GM11168 (cell line): ENCODE data around the gene ZNF653.
"Not testable (repeated sequence)": the region's sequence is repeated elsewhere in the genome, so short reads cannot be mapped to it uniquely, and the experiment has no call there.

Source experiments
- in situ Hi-C: fragments of 300-500 bp; cut with MboI; formaldehyde crosslinking; loops from one replicate; pipeline ENCODE4 v1.12.0; 2022; ENCODE audit warnings: low sequenced_read_pairs; ENCODE audit not compliant: unreplicated experiment

The ZNF653 gene

DNA sequence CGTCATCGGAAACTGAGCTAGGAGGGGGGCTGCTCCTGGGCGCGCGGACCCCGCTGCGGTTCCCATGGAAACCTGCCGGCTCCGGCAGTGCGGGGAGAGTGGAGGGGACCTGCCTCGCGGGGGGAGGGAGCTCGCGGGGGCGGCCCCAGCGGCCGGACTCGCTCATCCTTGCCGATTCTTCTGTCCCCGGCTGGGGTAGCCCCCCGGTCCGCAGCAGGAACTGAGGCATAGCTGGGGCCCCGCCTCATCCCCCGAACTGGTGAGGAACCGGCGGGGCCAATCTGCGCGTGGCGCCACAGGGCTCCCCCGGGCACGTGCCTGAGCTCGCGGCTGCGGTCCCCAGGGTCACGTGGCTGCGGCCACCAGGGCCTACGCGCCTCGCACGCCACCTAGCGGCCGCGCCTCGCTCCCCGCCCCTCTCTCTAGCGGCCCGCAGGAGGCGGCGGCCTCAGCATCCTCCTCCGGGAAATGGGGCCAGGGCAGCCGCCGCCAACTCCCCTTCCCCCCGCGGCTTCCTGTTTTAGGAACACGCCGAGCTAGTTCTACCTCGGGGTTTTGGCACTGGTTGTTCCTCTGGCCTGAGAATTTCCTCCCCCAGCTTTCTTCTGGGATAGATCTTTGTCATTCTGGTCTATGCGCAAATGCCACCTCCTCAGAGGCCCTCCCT is 23.1 kb downstream of the ZNF653 start:
- in situ Hi-C loops = loop anchor here (10.0 kb wide), 1 partner anchor 198 kb away; no protein-coding TSS in a partner anchor

- in situ Hi-C loops = loop anchor here (10.0 kb wide), 1 partner anchor 197 kb away; no protein-coding TSS in a partner anchor
Observed at GRCh38 chr19:11481534-11482383, 23.9 kb downstream of the ZNF653 start.

DNA sequence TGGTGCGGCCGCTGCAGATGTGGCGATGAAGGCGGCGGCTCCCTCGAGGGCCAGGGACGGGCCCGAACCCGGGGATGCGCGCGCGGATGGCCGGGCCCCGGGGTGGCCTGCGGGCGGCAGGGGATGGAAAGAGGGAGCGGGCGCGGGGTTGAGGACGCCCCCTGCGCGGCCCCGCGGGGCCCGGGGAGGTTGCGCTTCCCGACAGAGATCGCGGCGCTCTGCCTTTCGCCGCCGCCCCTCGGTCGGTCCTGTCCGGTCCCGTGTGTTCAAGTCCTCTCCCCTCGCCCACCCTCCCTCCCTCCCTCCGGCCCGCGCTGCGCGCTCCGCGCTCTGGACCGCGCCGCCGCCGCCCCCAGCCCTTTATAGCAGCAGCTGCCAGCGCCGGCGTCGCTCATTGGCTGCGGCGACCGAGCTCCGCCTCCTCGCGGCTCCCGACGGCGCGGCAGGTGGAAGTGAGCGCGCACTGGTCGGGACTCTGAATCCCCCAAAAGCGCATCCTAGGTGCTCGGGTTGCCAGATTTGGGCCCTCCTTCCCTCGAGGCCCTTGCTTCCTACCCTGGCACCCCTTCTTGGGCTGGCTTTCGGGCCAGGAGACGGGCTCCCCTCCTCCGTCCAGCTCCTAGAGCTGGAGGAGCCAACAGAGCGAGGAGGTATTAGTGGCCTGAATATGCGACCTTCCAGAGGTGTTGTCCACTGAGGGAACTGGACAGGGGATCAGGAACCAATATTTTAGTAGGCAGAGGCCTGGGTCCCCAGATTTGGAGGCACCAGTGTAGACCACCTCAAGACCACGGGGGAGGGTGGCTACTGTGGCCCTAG is 24.7 kb downstream of the ZNF653 start, which contains the start of gene ELAVL3:
Gene ELAVL3 (minus strand): TSS at position 332 of the 819 bp plus-strand sequence. CDS start 438 bp downstream, outside the sequence.
- in situ Hi-C loops = loop anchor here (10.0 kb wide), 1 partner anchor 196 kb away; no protein-coding TSS in a partner anchor

DNA sequence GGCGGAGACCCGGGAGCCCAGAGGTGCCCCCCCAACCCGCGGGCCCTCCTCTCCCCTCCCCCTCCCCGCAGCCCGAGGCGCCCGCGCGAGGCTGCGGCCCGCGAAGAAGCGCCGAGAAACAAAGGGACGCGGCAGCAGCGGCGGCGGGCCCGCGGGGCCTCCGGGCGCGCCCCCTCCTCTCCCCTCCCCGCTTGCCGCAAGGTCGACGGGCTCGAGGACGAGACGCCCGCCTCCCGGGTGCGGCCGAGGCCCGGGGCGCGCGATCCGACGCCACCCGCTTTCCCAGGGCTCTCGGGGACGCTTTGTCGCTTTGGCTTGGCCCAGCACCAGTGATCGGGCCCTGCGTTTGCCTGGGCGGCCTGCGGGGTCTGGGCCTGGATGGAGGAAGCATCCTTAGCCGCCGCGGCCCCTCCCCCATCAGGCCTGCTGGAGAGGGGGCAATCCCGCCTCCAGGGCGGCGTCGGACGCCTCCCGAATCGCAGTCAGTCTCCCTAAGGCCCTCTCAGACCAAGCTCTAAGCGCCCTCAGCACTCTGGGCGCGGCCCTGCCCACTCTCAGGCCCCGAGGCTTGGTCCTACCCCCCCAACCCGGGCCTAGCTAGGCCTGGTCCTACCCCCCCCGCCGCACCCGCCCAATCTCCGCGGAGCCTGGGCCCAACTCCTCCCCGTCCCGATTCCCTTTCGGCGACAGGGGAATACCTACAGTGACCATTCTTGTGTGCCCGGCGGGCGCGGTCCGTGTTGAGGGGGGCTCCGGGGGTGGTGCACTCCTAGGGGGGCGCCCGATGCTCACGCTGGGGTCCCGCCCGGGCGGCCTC is 25.5 kb downstream of the ZNF653 start:
- in situ Hi-C loops = loop anchor here (10.0 kb wide), 1 partner anchor 195 kb away; no protein-coding TSS in a partner anchor

GRCh38 chr19:11479090-11479897 is 26.3 kb downstream of the ZNF653 start:
- in situ Hi-C loops = no loop called here

DNA sequence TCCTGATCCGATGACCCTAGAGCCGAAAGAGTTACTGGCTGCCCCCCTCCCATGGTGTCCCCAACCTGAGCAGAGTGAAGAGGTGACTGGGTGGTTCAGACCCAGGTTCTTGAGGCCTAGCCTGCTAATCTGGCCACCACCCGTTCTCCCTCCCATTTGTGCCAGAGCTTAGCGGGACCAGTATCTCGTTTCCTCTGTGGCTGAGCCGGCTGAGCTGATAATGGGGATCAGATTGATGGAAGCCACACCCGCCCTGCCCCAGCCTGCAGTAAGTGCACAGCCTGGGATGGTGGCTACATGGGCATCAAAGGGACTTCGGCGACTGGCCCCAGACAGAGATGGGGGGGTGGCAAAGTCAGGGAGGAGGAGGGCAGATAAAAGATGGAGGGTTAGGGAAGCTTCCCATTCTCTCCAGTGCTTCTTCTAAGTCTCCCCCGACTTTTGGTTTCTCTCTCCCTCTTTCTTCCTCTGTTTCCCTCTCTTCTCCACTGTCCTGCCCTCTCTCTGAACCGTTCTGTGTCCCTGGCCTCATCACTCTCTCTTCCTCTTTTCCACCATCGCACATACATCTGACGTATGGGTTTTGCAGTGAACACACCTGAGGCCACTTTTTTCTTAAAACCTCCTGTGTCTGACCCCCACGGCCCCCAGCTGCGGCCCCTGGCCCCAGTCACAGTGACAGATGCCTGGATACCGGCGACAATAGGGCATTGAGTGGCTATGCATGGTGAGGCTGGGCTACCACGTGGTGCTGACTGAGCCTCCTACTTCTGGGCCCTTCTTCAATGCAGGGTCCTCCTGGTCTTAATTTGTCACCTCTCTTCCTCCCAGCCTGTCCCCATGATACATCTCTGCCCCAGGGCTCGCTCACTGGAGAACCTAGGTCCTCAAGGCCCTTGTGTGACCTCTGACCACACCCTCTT is 27.2 kb downstream of the ZNF653 start:
- in situ Hi-C loops = no loop called here

DNA sequence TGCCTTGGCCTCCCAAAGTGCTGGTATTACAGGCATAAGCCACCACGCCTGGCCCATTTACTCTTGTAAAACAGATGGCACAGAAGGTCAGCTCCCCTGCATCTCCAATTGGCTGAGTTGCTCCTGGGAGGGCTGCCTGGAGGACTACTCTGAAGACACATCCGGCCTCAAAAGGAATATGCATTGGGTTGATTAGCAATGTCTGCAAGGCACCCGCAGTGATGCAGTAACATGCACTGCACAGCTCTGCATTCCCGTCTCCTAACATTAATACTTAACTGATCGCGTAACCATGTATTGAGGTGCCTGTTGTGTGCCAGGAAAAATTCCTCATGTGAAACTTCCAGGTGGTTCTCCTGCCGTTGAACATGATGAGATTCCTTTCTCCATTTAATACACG is 29.8 kb downstream of the ZNF653 start:
- in situ Hi-C loops = no loop called here

- in situ Hi-C loops = not testable (repeated sequence)
Observed at GRCh38 chr19:11475343-11475742, 30.3 kb downstream of the ZNF653 start.

- in situ Hi-C loops = no loop called here
Observed at GRCh38 chr19:11473725-11474124, 31.9 kb downstream of the ZNF653 start.

DNA sequence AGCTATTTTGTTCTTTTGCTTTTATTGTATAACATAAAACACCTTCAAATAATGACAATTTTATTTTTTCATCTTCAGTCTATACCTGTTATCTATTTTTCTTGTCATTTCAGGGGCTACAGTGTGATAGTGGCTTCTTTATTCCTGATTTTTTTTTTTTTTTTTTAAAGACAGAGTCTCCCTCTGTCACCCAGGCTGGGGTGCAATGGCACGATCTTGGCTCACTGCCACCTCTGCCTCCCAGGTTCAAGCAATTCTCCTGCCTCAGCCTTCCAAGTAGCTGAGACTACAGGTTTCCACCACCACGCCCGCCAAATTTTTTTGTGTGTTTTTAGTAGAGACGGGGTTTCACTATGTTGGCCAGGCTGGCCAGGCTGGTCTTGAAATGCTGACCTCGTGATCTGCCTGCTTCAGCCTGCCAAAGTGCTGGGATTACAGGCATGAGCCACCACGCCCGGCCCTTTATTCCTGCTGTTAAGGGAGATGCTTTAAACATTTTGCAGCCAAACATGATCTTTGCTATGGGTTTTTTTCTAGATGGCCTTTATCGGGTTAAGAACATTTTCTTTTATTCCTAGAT is 37.3 kb downstream of the ZNF653 start:
- in situ Hi-C loops = not testable (repeated sequence)

DNA sequence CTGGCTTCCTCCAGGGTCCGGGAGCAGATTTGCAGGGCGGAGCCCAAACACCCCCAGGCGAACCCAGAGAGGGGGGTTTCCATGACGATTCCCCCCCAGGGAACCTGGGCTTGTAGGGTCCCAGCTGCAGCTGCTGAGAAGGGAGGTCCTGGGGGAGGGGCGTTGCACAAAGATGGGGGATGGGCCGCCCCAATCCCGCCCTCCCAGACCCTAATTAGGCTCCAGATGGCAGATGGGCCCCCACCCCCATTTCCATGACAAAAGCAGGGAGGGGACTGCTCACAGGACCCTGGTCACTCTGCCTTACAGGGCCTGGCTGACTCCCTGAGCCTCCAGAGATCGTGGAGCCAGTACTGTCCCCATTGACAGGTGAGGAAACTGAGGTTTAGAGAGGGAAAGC is 40.0 kb downstream of the ZNF653 start:
- in situ Hi-C loops = no loop called here

DNA sequence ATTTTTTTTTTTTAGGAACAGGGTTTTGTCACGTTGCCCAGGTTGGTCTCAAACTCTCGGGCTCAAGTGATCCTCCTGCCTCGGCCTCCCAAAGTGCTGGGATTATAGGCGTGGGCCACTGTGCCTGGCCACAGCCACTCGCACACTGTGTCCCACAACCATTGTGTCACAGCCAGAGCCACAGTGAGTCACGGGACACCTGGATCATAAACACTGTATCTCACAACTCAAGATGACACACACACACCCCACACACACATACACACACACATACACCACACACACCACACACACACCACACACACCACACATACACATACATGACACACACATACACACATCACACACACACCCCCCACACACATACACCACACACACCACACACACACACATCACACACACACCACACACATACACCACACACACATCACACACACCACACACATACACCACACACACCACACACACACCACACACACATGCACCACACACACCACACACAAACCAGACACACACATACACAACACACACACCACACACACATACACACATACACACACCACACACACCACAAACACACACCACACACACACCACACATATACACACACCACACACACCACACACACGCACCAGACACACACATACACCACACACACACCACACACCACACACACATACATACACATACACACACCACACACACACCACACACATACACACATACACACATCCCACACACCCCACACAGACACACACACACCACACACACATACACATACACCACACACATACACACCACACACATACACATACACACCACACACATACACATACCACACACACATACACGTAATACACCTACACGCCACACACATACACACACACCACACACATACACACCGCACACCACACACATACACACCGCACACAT is 41.0 kb downstream of the ZNF653 start:
- in situ Hi-C loops = no loop called here

DNA sequence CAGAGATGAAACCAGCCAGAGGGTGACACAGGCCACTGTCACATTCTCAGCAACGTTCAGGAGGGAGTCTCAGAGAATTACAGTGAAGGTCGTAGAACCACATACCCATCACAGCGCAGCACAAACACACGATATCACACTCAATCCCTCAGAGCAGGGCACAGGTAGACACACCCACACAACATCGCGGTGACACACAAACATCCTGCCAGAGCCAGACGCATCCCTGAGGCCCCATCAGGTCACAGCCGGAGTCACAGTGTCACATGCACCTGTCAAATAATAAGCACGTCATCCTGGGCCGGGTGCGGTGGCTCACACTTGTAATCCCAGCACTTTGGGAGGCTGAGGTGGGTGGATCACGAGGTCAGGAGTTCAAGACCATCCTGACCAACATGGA is 42.2 kb downstream of the ZNF653 start:
- in situ Hi-C loops = no loop called here

- in situ Hi-C loops = no loop called here
Observed at GRCh38 chr19:11461453-11461852, 44.2 kb downstream of the ZNF653 start.

DNA sequence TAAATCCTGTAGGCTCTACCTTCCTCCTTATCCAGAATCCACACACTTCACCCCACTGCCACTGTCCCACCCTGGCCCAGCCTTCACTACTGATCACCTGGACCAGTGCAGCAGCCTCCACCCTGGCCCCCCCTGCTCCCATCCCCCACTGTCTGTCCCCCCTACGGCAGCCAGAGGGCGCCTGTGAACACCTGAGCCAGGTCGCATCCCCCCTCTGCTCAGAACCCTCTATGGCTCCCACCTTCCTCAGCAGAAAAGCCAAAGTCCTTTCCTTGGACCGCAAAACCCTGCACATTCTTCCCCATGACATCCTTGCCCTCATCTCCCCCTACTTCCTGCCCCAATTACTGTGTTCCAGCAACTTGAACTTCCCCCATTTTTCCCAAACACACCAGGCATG is 45.4 kb downstream of the ZNF653 start:
- in situ Hi-C loops = no loop called here

DNA sequence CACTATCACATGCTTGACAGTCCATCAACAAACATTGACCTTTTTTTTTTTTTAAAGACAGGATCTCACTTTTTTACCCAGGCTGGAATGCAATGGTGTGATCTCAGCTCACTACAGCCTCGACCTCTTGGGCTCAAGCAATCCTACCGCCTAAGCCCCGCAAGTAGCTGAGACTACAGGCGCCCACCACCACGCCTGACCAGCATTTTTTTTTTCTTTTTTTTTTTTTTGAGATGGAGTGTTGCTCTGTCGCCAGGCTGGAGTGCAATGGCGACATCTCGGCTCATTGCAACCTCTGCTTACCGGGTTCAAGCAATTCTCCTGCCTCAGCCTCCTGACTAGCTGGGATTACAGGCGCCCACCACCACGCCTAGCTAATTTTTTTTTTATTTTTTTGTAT is 46.7 kb downstream of the ZNF653 start:
- in situ Hi-C loops = not testable (repeated sequence)
